HG03045 (cell line): ENCODE measurements around the gene TDRD10.
"Not testable (repeated sequence)": the region's sequence is repeated elsewhere in the genome, so short reads cannot be mapped to it uniquely, and the experiment has no call there.

Source experiments
- ATAC-seq: cut with Tn5 transposase; IDR thresholded peaks from one replicate; pipeline ENCODE4 v1.9.1; 2021; ENCODE audit warnings: mild to moderate bottlenecking, moderate library complexity; ENCODE audit not compliant: unreplicated experiment

TDRD10 gene

GRCh38 chr1:154478639-154479038 lies 23.4 kb upstream of the TDRD10 start:
- no peak for ATAC-seq

- no peak for ATAC-seq
These were observed 22.1 kb upstream of the TDRD10 start for GRCh38 chr1:154479764-154480421.

DNA sequence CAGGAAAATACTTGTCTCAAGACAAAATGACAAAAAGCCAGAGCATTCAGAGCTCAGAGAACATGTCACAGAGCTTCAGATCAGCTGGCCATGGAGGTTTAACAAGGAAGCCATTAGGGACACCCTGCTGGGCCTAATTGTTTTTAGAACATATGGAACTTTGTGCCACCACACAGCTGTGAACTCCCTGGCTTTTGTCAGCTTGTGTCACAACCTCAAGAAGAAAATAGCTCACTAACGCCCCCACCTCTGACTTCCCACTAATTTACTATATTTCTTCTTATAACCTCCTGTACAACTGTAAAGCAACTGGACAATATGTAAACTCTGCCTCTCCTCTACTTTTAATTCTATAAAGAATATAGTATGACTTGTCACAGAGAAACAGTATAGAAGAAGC lies 21.0 kb upstream of the TDRD10 start:
- no peak for ATAC-seq

- ATAC-seq = no peak
These were observed 17.8 kb upstream of the TDRD10 start for GRCh38 chr1:154483941-154484803.

- ATAC-seq = no peak
These were observed 16.9 kb upstream of the TDRD10 start for GRCh38 chr1:154485106-154485505.

DNA sequence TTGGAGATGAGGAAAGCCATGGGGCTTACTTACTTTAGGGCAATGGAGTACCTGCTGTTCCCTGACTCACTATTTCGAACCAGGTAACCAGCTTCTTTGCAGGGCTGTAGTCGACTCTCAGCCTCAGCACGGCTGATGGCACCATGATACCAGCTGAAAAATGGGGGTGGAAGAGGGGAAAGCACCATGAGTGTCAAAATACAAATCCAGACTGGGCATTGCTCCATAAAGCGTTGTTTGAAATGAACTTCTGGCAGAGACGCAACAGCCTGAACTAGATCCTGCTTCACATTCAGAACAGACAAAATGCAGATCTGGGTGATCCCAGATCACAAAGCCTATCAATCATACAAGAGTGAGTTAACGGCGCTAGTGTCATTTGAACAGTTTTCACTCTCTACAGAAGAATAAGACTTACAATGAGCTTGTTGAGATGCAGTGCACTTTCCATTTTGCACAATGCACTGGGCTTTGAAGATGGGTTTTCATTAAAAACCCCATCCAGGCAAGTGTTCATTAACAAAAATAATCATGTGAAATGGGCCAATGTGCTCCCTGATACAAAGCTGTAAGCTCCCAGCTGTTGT lies 16.0 kb upstream of the TDRD10 start:
- ATAC-seq = no peak

GRCh38 chr1:154486756-154487155 lies 15.3 kb upstream of the TDRD10 start:
- ATAC-seq = not testable (repeated sequence)

DNA sequence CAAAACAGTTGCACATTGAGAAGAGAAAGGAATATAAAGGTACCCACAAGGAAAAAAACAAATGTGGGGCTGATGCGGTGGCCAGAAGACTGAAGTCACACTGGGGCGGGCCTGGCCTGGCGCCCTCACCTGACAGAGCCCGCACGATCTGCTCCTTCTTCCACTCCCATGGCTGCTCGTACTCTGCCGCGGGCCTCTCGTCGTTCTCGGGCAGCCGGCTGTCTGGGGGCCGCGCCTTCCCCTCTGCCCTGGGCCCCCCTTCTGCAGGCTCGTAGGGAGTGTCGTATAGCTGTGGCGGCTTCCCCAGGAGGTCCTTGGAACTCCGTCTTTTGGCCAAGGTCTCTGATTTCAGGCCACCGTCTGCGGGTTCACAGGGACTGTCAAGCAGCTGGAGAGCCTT lies 13.1 kb upstream of the TDRD10 start:
- no peak for ATAC-seq

DNA sequence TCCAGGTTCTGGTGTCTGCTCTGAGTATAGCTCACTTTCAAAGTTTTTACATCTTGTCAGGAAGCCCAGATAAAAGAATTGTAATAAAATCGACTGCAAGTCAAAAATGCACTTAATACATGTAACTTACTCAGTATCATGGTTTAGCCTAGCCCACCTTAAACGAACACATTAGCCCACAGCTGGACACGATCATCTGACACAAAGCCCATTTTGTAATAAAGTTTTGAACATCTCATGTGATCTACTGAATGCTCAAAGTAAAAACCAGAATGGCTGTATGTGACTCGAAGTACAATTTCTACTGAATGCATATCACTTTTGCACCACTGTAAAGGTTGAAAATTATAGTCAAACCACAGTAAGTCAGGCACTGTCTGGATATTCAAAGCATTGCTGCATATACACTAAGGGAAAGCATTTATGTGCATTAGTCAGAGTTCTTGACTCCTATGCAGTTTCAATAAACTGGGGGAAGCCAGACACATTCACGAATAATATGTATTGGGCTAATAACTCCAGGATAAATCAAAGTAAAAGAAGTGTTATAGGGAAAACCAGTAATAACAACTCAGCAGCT lies 12.2 kb upstream of the TDRD10 start:
- no peak for ATAC-seq

GRCh38 chr1:154490317-154490716 lies 11.7 kb upstream of the TDRD10 start:
- no peak for ATAC-seq

GRCh38 chr1:154492115-154492514 lies 9.9 kb upstream of the TDRD10 start:
- ATAC-seq = no peak

DNA sequence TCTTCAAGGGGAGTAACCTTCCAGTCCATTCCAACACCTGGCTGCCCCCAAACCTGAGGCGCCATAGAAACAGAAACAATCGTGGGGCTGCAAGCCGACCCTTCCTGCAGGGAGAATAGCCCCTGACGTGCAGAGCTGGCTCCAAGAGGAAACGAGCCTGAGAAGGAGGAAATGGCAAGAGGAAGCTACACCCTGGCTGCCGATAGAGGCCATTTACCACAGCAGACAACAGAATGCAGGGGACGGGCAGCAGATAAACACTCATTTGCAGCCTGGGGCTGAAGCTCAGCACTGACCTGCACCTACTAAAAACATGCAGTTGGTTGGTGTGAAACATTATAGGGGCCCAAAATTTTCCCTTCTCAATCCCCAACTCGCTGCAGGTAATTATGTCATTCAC lies 8.7 kb upstream of the TDRD10 start:
- no peak for ATAC-seq

DNA sequence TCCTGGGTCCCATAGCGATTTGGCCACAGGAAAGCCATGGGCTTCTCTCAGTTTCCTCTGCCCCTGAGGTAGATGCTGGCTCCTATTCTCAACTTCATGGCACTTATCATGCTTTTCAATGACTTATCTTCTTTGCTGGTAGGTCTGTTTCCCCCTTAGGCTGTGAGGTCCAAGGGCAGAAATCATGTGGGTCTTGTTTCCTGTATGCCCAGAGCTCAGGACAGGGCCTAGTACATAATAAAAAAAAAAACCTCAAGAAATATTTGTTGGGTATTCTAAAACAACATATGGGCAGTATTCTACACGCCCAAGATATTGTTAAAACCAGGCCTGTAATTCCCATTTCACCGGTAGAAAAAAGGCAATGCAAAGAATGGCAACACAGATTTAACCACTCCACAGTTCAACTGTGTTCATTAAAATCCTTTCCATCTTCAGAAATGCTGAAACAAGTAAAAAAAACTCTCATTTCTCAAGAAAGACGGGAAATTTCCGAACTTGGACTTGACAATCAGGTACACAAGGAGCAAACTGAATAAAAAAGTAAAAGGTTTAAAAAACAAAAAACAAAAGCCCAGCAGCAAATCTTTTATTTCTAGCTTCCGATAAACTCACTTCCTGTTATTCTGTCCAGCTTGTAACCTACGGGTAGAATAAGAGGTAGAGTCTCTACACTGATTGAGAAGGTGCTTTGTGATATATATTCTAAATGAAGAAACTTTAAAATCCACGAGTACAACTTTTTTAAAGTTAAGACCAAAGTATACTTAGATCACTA lies 6.3 kb upstream of the TDRD10 start:
- no peak for ATAC-seq

DNA sequence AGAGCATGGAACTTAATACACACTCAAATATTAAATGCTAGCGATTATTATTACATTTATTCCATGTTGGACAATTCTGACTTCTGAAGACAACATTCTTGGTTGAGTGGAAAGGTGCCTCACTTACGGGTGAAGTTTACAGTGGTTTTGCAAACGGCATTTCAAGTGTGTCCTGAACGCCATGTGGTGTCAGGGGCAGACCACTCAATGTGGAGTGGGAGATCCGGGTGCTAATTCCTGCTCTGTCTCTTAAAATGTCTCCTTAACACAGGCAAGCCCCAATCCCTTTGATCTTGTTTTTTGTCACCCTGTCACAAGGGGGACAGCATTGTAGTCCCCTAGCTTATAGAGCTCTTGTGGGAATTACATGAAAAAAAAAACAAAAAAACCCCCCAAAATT lies 5.6 kb upstream of the TDRD10 start:
- no peak for ATAC-seq

- no peak for ATAC-seq
These were observed 4.8 kb upstream of the TDRD10 start for GRCh38 chr1:154497026-154497806.

DNA sequence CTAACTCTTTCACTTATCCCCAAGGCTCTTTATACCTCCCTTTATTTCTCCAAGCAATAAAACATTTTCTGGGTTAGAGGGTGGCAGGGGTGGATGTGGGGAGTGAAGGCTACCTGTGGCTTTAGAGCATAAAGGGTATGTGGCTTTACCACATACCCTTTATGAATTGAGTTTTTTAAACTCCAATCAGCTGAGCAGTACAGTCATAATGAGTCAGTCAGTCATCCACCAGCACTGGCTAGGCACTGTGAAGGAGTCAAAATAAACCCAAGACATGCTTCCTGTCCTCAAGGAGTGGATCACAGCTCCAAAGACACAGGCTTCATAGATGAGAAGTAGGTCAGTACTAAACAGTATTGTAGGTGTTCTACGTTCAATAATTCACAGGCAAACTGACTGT lies 2.6 kb upstream of the TDRD10 start:
- no peak for ATAC-seq

- ATAC-seq = no peak
These were observed 1.5 kb upstream of the TDRD10 start for GRCh38 chr1:154500533-154500932.

GRCh38 chr1:154501423-154502065 lies 475 bp upstream of the TDRD10 start:
- no peak for ATAC-seq

DNA sequence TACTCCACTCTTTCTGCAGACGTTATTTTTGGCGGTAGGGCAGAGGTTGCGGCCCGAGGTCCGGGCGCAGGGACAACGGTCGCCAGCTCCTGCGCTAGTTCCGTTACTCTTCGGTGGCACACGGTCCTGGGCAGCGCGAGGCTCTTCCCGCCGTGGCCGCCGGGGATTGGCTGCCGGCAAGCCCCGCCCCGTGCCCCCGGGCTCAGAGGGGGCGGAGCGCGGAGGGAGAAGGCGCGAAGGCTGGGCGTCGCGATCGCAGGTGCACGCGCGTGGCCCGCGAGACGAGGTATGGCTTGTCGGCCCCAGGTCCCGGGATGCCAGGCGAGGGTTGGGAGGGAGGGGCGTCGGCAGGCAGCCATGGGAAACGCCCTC lies 711 bp downstream of the TDRD10 start:
- ATAC-seq = no peak

- ATAC-seq = no peak
These were observed 1.9 kb downstream of the TDRD10 start for GRCh38 chr1:154503898-154504297.
